Glutamatergic neuron (in vitro differentiated cells): ENCODE results near the gene CREG2. TPM values are rescaled to one million over a fixed set of nuclear protein-coding genes. Genes with fewer than 3 reads are reported as not detected.

ENCODE experiments used
- DNase-seq: peaks from one replicate; pipeline ENCODE4 v3.0.0; 2022
- H3K27ac Mint-ChIP-seq: one replicate; pipeline ENCODE4 v1.8.0; 2020; ENCODE audit warnings: mild to moderate bottlenecking, mixed read lengths, inconsistent platforms; ENCODE audit not compliant: unreplicated experiment
- H3K27me3 Mint-ChIP-seq: one replicate; pipeline ENCODE4 v1.8.0; 2020; ENCODE audit warnings: mild to moderate bottlenecking, moderate library complexity, mixed read lengths, inconsistent platforms; ENCODE audit not compliant: unreplicated experiment
- H3K36me3 Mint-ChIP-seq: one replicate; pipeline ENCODE4 v1.8.0; 2020; ENCODE audit warnings: mild to moderate bottlenecking, mixed read lengths, inconsistent platforms; ENCODE audit not compliant: unreplicated experiment
- H3K4me1 Mint-ChIP-seq: one replicate; pipeline ENCODE4 v1.8.0; 2020; ENCODE audit warnings: mild to moderate bottlenecking, low read depth, mixed read lengths, inconsistent platforms; ENCODE audit not compliant: unreplicated experiment
- H3K4me3 Mint-ChIP-seq: one replicate; pipeline ENCODE4 v1.8.0; 2020; ENCODE audit warnings: mild to moderate bottlenecking, mixed read lengths, inconsistent platforms; ENCODE audit not compliant: unreplicated experiment
- H3K9me3 Mint-ChIP-seq: one replicate; pipeline ENCODE4 v1.8.0; 2020; ENCODE audit warnings: mild to moderate bottlenecking, moderate library complexity, mixed read lengths, inconsistent platforms; ENCODE audit not compliant: unreplicated experiment
- total RNA-seq: library from RNA; stranded (reverse); fragmentation: NEBNext Ultra II Directional; extraction: Animal tissue kit (Norgen Biotek cat#: 25700); gene quantifications from one replicate; pipeline ENCODE4 v1.2.1, GENCODE V29; 2021; ENCODE audit not compliant: unreplicated experiment
- TF ChIP-seq, protein P1 (sequence below): fragments of 200-600 bp; sonication (generic); IDR thresholded peaks from one replicate; pipeline ENCODE4 v1.5.0; 2021; ENCODE audit not compliant: partially characterized antibody, unreplicated experiment

CREG2 gene
- total RNA-seq, 1 donor from 2014 or later: 1.3 TPM

DNA sequence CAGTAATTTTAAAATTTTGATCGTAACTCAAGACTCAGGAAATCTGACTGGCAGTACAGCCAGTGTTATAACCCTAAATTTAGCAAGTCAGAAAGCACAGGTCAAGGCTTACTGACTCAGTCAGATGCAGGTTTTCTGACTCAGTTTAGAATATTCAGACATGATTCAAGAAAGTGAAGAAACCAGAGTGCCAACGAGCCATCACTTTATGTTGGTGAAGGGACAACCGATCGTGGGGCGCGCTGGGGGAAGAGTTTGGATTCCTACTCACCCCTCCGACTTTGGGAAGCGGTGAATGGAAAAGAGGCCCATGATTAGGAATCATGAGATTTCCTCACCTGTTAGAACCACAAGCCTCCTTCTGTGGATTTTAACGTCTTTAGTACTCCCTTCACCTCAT is 79.8 kb downstream of the CREG2 start:
- Mint-ChIP-seq H3K4me3 (peak overlapping the region; percentile 90), H3K36me3 (peaks cover 4% of the 10 kb centered on the region), H3K27ac (peak overlapping the region; percentile 49), H3K4me1 (peaks cover 21% of the 10 kb centered on the region), H3K27me3 (peaks cover 1% of the 10 kb centered on the region), H3K9me3 (peaks cover 11% of the 10 kb centered on the region)
- TF ChIP-seq, protein P1, sequence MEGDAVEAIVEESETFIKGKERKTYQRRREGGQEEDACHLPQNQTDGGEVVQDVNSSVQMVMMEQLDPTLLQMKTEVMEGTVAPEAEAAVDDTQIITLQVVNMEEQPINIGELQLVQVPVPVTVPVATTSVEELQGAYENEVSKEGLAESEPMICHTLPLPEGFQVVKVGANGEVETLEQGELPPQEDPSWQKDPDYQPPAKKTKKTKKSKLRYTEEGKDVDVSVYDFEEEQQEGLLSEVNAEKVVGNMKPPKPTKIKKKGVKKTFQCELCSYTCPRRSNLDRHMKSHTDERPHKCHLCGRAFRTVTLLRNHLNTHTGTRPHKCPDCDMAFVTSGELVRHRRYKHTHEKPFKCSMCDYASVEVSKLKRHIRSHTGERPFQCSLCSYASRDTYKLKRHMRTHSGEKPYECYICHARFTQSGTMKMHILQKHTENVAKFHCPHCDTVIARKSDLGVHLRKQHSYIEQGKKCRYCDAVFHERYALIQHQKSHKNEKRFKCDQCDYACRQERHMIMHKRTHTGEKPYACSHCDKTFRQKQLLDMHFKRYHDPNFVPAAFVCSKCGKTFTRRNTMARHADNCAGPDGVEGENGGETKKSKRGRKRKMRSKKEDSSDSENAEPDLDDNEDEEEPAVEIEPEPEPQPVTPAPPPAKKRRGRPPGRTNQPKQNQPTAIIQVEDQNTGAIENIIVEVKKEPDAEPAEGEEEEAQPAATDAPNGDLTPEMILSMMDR: no peak
- DNase-seq: no peak

GRCh38 chr2:101306410-101306809 is 80.9 kb downstream of the CREG2 start:
- H3K27me3 Mint-ChIP-seq: peaks cover 1% of the 10 kb centered on the region
- peak overlapping the region; percentile 90 for H3K4me3 Mint-ChIP-seq
- H3K4me1 Mint-ChIP-seq: peaks cover 21% of the 10 kb centered on the region
- H3K27ac Mint-ChIP-seq: no peak overlapping the region
- TF ChIP-seq, protein P1: no peak
- peaks cover 11% of the 10 kb centered on the region for H3K9me3 Mint-ChIP-seq
- DNase-seq: no peak
- H3K36me3 Mint-ChIP-seq: peaks cover 4% of the 10 kb centered on the region

- H3K27me3 Mint-ChIP-seq: peaks cover 1% of the 10 kb centered on the region
- peak overlapping the region; percentile 90 for H3K4me3 Mint-ChIP-seq
- H3K36me3 Mint-ChIP-seq: peaks cover 4% of the 10 kb centered on the region
- TF ChIP-seq, protein P1: no peak
- DNase-seq: no peak
- no peak overlapping the region for H3K27ac Mint-ChIP-seq
- peaks cover 11% of the 10 kb centered on the region for H3K9me3 Mint-ChIP-seq
- peaks cover 21% of the 10 kb centered on the region for H3K4me1 Mint-ChIP-seq
These were observed 81.7 kb downstream of the CREG2 start for GRCh38 chr2:101305492-101306078.

- TF ChIP-seq, protein P1: no peak
- Mint-ChIP-seq H3K4me3 (peak overlapping the region; percentile 90), H3K36me3 (peaks cover 4% of the 10 kb centered on the region), H3K27ac (no peak overlapping the region), H3K4me1 (peaks cover 21% of the 10 kb centered on the region), H3K27me3 (peaks cover under 1% of the 10 kb centered on the region), H3K9me3 (peaks cover 9% of the 10 kb centered on the region)
- no peak for DNase-seq
These were observed 82.3 kb downstream of the CREG2 start for GRCh38 chr2:101305035-101305434.

DNA sequence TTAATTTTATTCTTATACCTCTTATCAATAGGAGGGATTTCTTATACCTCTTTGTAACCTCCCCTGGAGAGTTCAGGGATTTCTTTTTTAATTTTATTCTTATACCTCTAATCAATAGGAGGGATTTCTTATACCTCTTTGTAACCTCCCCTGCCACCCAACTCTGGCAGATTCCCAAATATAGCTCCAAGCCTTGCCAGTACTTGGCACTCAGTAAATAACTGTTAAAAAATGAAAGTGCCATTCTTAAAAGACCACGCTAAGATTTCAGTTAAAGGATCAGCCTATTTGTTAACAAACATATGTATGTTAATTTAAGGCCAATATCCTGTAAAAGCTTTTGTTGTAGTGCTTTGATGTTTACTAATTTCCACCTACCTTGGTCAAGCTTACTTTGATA is 83.6 kb downstream of the CREG2 start:
- H3K27me3 Mint-ChIP-seq: peaks cover 2% of the 10 kb centered on the region
- H3K4me3 Mint-ChIP-seq: no peak overlapping the region
- TF ChIP-seq, protein P1: no peak
- H3K9me3 Mint-ChIP-seq: peaks cover 3% of the 10 kb centered on the region
- H3K27ac Mint-ChIP-seq: no peak overlapping the region
- H3K36me3 Mint-ChIP-seq: peaks cover 4% of the 10 kb centered on the region
- peaks cover 21% of the 10 kb centered on the region for H3K4me1 Mint-ChIP-seq
- no peak for DNase-seq
